H9 (cell line): ENCODE results near the gene MARCKS. TPM values are rescaled to one million over a fixed set of nuclear protein-coding genes. Genes with fewer than 3 reads are reported as not detected.
A peak's percentile ranks its signal among the peaks of the same experiment; 100 is the strongest.

Experiments used
- DNase-seq: peaks from one replicate; pipeline ENCODE4 v3.0.0-alpha.2; 2017
- H2AFZ ChIP-seq: one replicate; pipeline ENCODE4 v1.6.1; 2013; ENCODE audit warnings: mild to moderate bottlenecking, low read length, control low read depth, moderate library complexity
- H2AK5ac ChIP-seq: 2 replicates; pipeline ENCODE4 v1.6.1; 2013; ENCODE audit warnings: low read length, control low read depth, mixed read lengths; ENCODE audit not compliant: insufficient read length
- H2BK120ac ChIP-seq: one replicate; pipeline ENCODE4 v1.6.1; 2013; ENCODE audit warnings: low read depth, mild to moderate bottlenecking, low read length, control low read depth, inconsistent platforms; ENCODE audit not compliant: poor library complexity, severe bottlenecking
- H2BK12ac ChIP-seq: 2 replicates; pipeline ENCODE4 v1.6.1; 2013; ENCODE audit warnings: low read length, control low read depth, mixed read lengths, low read depth; ENCODE audit not compliant: insufficient read length
- H2BK15ac ChIP-seq: 2 replicates; pipeline ENCODE4 v1.6.1; 2013; ENCODE audit warnings: low read depth, low read length, control low read depth
- H2BK20ac ChIP-seq: one replicate; pipeline ENCODE4 v1.6.1; 2013; ENCODE audit warnings: low read depth, mild to moderate bottlenecking, low read length, control low read depth, inconsistent platforms; ENCODE audit not compliant: poor library complexity, severe bottlenecking
- H2BK5ac ChIP-seq: 2 replicates; pipeline ENCODE4 v1.6.1; 2013; ENCODE audit warnings: low read length, control low read depth, mixed read lengths; ENCODE audit not compliant: insufficient read length
- H3K14ac ChIP-seq: 2 replicates; pipeline ENCODE4 v1.6.1; 2013; ENCODE audit warnings: low read length, control low read depth; ENCODE audit not compliant: insufficient read depth
- H3K18ac ChIP-seq: 2 replicates; pipeline ENCODE4 v1.6.1; 2013; ENCODE audit warnings: low read depth, mild to moderate bottlenecking, mixed read lengths, low read length, control low read depth; ENCODE audit not compliant: insufficient read length
- H3K23ac ChIP-seq: 2 replicates; pipeline ENCODE4 v1.6.1; 2013; ENCODE audit warnings: low read length, control low read depth, mixed read lengths, low read depth; ENCODE audit not compliant: insufficient read length
- H3K23me2 ChIP-seq: 2 replicates; pipeline ENCODE4 v1.6.1; 2013; ENCODE audit warnings: low read depth, mild to moderate bottlenecking, mixed read lengths, low read length, control low read depth; ENCODE audit not compliant: insufficient read length, poor library complexity, severe bottlenecking
- H3K27ac ChIP-seq: 2 replicates; pipeline ENCODE4 v1.5.1; 2013; ENCODE audit warnings: low read length, control low read depth, mixed read lengths, low read depth; ENCODE audit not compliant: insufficient read length
- H3K27me3 ChIP-seq: 2 replicates; pipeline ENCODE4 v1.6.1; 2013; ENCODE audit warnings: low read length, control low read depth, inconsistent platforms; ENCODE audit not compliant: insufficient read depth
- H3K4ac ChIP-seq: 2 replicates; pipeline ENCODE4 v1.6.1; 2013; ENCODE audit warnings: low read depth, mild to moderate bottlenecking, control low read depth, inconsistent platforms, low read length, moderate library complexity
- H3K4me1 ChIP-seq: 2 replicates; pipeline ENCODE4 v1.6.1; 2013; ENCODE audit warnings: low read length, control low read depth, inconsistent platforms; ENCODE audit not compliant: insufficient read depth
- H3K4me2 ChIP-seq: 2 replicates; pipeline ENCODE4 v1.6.1; 2013; ENCODE audit warnings: low read length, control low read depth, mixed read lengths; ENCODE audit not compliant: insufficient read length, insufficient read depth
- H3K56ac ChIP-seq: 2 replicates; pipeline ENCODE4 v1.6.1; 2013; ENCODE audit warnings: low read depth, mild to moderate bottlenecking, mixed read lengths, low read length, control low read depth; ENCODE audit not compliant: insufficient read length
- H3K79me1 ChIP-seq: 2 replicates; pipeline ENCODE4 v1.6.1; 2013; ENCODE audit warnings: low read depth, mild to moderate bottlenecking, moderate library complexity, low read length, control low read depth, inconsistent platforms; ENCODE audit not compliant: insufficient read depth, poor library complexity, severe bottlenecking
- H3K79me2 ChIP-seq: 2 replicates; pipeline ENCODE4 v1.6.1; 2013; ENCODE audit warnings: low read length, control low read depth, inconsistent platforms; ENCODE audit not compliant: insufficient read depth
- H3K9ac ChIP-seq: 2 replicates; pipeline ENCODE4 v1.6.1; 2013; ENCODE audit warnings: low read length, control low read depth, mixed read lengths; ENCODE audit not compliant: insufficient read length; ENCODE audit errors: extremely low read depth
- H3K9me3 ChIP-seq: one replicate; pipeline ENCODE4 v1.6.1; 2013; ENCODE audit warnings: low read depth, low read length, inconsistent platforms; ENCODE audit not compliant: control insufficient read depth
- H3T11ph ChIP-seq: one replicate; pipeline ENCODE4 v1.6.1; 2013; ENCODE audit warnings: mild to moderate bottlenecking, low read length, control low read depth, inconsistent platforms
- H4K20me1 ChIP-seq: one replicate; pipeline ENCODE4 v1.6.1; 2013; ENCODE audit not compliant: control insufficient read depth, insufficient read length, insufficient read depth
- H4K5ac ChIP-seq: 2 replicates; pipeline ENCODE4 v1.6.1; 2013; ENCODE audit warnings: low read depth, mild to moderate bottlenecking, mixed read lengths, low read length, control low read depth; ENCODE audit not compliant: insufficient read length
- H4K8ac ChIP-seq: replicated peaks from 2 replicates; pipeline ENCODE4 v1.6.1; 2013; ENCODE audit warnings: low read length, control low read depth, mixed read lengths, low read depth; ENCODE audit not compliant: insufficient read length
- H4K91ac ChIP-seq: 2 replicates; pipeline ENCODE4 v1.6.1; 2013; ENCODE audit warnings: low read depth, mild to moderate bottlenecking, moderate library complexity, mixed read lengths, low read length, control low read depth; ENCODE audit not compliant: insufficient read length
- H3K27ac Mint-ChIP-seq, 3 experiments: 2 replicates in 2 of 3; 3 replicates in 1 of 3; pipeline ENCODE4 v1.8.0; 2020 to 2021; ENCODE audit warnings: mixed read lengths in 3 of 3, mild to moderate bottlenecking in 1 of 3, moderate library complexity in 1 of 3
- H3K27me3 Mint-ChIP-seq: 2 replicates; pipeline ENCODE4 v1.8.0; 2021; ENCODE audit warnings: low read depth, mild to moderate bottlenecking, moderate library complexity, mixed read lengths
- H3K36me3 Mint-ChIP-seq, 3 experiments: 2 replicates in 2 of 3; 3 replicates in 1 of 3; pipeline ENCODE4 v1.8.0; 2020 to 2021; ENCODE audit warnings: low read depth in 3 of 3, mixed read lengths in 3 of 3; ENCODE audit not compliant: insufficient read depth in 1 of 3
- H3K4me1 Mint-ChIP-seq, 2 experiments: 2 replicates each; pipeline ENCODE4 v1.8.0; 2020; ENCODE audit warnings: mixed read lengths in 2 of 2
- H3K4me3 Mint-ChIP-seq, 2 experiments: 2 replicates in 1 of 2; 3 replicates in 1 of 2; pipeline ENCODE4 v1.8.0; 2020 to 2021; ENCODE audit warnings: mild to moderate bottlenecking in 2 of 2, mixed read lengths in 2 of 2, moderate library complexity in 1 of 2
- H3K9me3 Mint-ChIP-seq, 2 experiments: 2 replicates in 1 of 2; 3 replicates in 1 of 2; pipeline ENCODE4 v1.8.0; 2020; ENCODE audit warnings: mild to moderate bottlenecking in 2 of 2, mixed read lengths in 2 of 2, moderate library complexity in 1 of 2
- CTCF ChIP-seq: fragments of 200-600 bp; sonication (generic); conservative IDR thresholded peaks from 3 replicates; pipeline ENCODE4 v1.8.0; 2021; ENCODE audit warnings: antibody characterized with exemption, mild to moderate bottlenecking
- WGBS: extraction: QIAGEN DNeasy Blood & Tissue Kit; methylation state at CpG from one replicate; pipeline ENCODE4 v1.1.7; 2013; ENCODE audit warnings: missing lambda C conversion rate, low lambda C conversion rate, mixed read lengths; ENCODE audit not compliant: insufficient read length; ENCODE audit errors: extremely low coverage; 5-methylcytosine and 5-hydroxymethylcytosine counted together
- total RNA-seq: library from RNA; stranded (reverse); gene quantifications from 2 replicates; pipeline ENCODE4 v1.2.1, GENCODE V29; 2021

The MARCKS gene
- total RNA-seq, 1 experiment from 2014 or later = 164 TPM

DNA sequence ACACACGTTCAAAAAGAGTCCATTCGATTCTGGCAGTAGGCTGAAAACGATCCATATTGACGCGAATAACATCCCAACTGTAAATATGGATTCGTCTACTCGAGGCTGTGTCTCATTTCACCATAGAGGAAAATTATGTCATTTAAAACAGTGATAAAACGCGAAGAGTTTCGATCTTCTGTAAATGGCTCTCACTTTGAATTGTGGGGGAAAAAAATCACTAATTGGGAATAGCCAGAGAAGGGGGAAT lies 845 bp upstream of the MARCKS start:
- no peak overlapping the region for H3T11ph ChIP-seq
- H3K9ac ChIP-seq = peak overlapping the region; percentile 74
- no peak for DNase-seq
- no peak overlapping the region for H2BK12ac ChIP-seq
- no peak overlapping the region for H3K4me3 Mint-ChIP-seq
- no peaks in the 10 kb centered on the region for H4K20me1 ChIP-seq
- no peak for TF ChIP-seq CTCF
- H3K9me3 ChIP-seq = no peaks in the 10 kb centered on the region
- no peak overlapping the region for H3K27ac Mint-ChIP-seq
- H3K23ac ChIP-seq = no peak overlapping the region
- H3K27me3 Mint-ChIP-seq = peaks cover 27% of the 10 kb centered on the region
- no peak overlapping the region for H2BK5ac ChIP-seq
- H3K4me1 Mint-ChIP-seq = peaks cover 8 to 19% of the 10 kb centered on the region in 2 experiments
- H4K91ac ChIP-seq = no peak overlapping the region
- H3K27me3 ChIP-seq = peaks cover 21% of the 10 kb centered on the region
- H3K56ac ChIP-seq = no peak overlapping the region
- H3K4ac ChIP-seq = no peak overlapping the region
- WGBS = no CpG with 5 or more reads among the region's 10 CpGs
- peaks cover 28% of the 10 kb centered on the region for H3K23me2 ChIP-seq
- H3K27ac ChIP-seq = no peak overlapping the region
- H2BK120ac ChIP-seq = no peak overlapping the region
- H3K79me2 ChIP-seq = peaks cover 5% of the 10 kb centered on the region; the same call in 1 of the 2 replicates
- H3K9me3 Mint-ChIP-seq = peaks cover 0 to 4% of the 10 kb centered on the region in 2 experiments; a peak in 2 of 5 replicates
- H2AFZ ChIP-seq = peak overlapping the region; percentile 40
- H2BK20ac ChIP-seq = no peak overlapping the region
- peak overlapping the region; percentile 91 for H3K4me2 ChIP-seq
- no peak overlapping the region; the same call in 1 of the 2 replicates for H3K14ac ChIP-seq
- no peaks in the 10 kb centered on the region for H3K4me1 ChIP-seq
- no peak overlapping the region for H4K5ac ChIP-seq
- no peak overlapping the region for H3K18ac ChIP-seq
- H3K36me3 Mint-ChIP-seq = peaks cover 7 to 18% (median 15%) of the 10 kb centered on the region in 3 experiments
- no peak overlapping the region for H4K8ac ChIP-seq
- no peaks in the 10 kb centered on the region for H3K79me1 ChIP-seq
- no peak overlapping the region for H2AK5ac ChIP-seq
- H2BK15ac ChIP-seq = no peak overlapping the region
